ENCODE measurements around the gene VIT. TPM values are rescaled to one million over a fixed set of nuclear protein-coding genes. Genes with fewer than 3 reads are reported as not detected.

VIT gene
- total and polyA plus RNA-seq, 3 experiments from 2014 or later = 0.08 TPM; not detected in 2

DNA sequence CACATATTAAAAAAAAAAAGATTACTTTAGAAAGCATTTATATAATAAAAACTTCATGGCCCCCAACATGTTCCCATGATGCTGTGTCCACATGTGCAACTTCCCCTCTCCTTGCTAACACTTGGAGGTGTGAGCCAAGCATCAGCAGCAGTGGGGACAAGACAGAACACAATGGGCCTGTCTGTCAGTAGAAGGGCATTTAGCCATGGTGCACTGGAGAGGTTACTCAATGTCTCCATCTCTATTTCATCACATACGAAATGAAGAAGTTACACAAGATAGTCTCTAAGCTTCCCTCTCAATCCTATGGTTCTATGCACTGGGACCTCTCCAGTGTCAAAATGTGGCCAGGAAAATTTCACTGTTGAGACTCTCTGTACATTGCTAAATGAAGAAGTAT is 2.5 kb downstream of the VIT start:
- ChIA-PET POLR2A (no interaction called here), CTCF (no interaction called here)
- Mint-ChIP-seq H3K9me3 (no peaks in the 10 kb centered on the region), H3K4me1 (no peaks in the 10 kb centered on the region), H3K27me3 (peaks cover 6 to 11% of the 10 kb centered on the region in 2 donors), H3K4me3 (no peak overlapping the region), H3K27ac (no peak overlapping the region), H3K36me3 (no peaks in the 10 kb centered on the region)
- Histone ChIP-seq H3K36me3 (ENCODE audit: insufficient read depth, low read length) (no peaks in the 10 kb centered on the region), H3K4me3 (ENCODE audit: low read length) (no peak overlapping the region), H3K27ac (ENCODE audit: low read depth, low read length) (no peak overlapping the region), H3K9me3 (ENCODE audit: low read length) (no peaks in the 10 kb centered on the region), H3K27me3 (ENCODE audit: insufficient read depth, low read length, poor library complexity, severe bottlenecking) (no peaks in the 10 kb centered on the region), H3K4me1 (ENCODE audit: insufficient read depth, low read length) (no peaks in the 10 kb centered on the region)
- DNase-seq = no peak

DNA sequence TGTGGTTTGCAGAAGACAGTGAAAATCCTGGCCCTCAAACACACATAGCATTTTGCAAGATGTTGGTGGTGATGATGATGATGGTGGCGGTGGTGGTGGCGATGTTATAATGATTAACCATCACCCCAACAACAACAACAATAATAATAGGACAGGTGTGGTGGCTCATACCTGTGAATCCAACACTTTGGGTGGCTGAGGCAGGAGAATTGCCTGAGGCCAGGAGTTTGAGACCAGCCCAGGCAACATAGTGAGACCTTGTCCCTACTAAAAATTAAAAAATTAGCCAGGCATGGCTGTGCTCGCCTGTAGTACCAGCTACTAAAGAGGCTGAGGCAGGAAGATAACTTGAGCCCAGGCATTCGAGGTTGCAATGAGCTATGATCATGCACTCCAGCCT is 3.8 kb downstream of the VIT start:
- Histone ChIP-seq H3K9me3 (ENCODE audit: low read length) (no peaks in the 10 kb centered on the region), H3K36me3 (ENCODE audit: insufficient read depth, low read length) (no peaks in the 10 kb centered on the region), H3K27me3 (ENCODE audit: insufficient read depth, low read length, poor library complexity, severe bottlenecking) (no peaks in the 10 kb centered on the region), H3K27ac (ENCODE audit: low read depth, low read length) (no peak overlapping the region), H3K4me1 (ENCODE audit: insufficient read depth, low read length) (no peaks in the 10 kb centered on the region), H3K4me3 (ENCODE audit: low read length) (no peak overlapping the region)
- DNase-seq = no peak
- H3K27ac Mint-ChIP-seq = no peak overlapping the region
- no peaks in the 10 kb centered on the region for H3K4me1 Mint-ChIP-seq
- H3K4me3 Mint-ChIP-seq = no peak overlapping the region
- ChIA-PET POLR2A (interaction anchor here (0.5 kb wide), 1 partner anchor 349 kb away, joined by 3 read pairs; no protein-coding TSS in a partner anchor), CTCF (no interaction called here)
- H3K36me3 Mint-ChIP-seq = no peaks in the 10 kb centered on the region
- H3K27me3 Mint-ChIP-seq = peaks cover 7 to 11% of the 10 kb centered on the region in 2 donors
- no peaks in the 10 kb centered on the region for H3K9me3 Mint-ChIP-seq

GRCh38 chr2:36701391-36701795 is 4.9 kb downstream of the VIT start:
- no peak overlapping the region for H3K27ac ChIP-seq (ENCODE audit: low read depth, low read length)
- Mint-ChIP-seq H3K27ac (no peak overlapping the region), H3K4me1 (no peaks in the 10 kb centered on the region), H3K36me3 (no peaks in the 10 kb centered on the region), H3K9me3 (no peaks in the 10 kb centered on the region), H3K4me3 (no peak overlapping the region), H3K27me3 (peaks cover 7 to 21% of the 10 kb centered on the region in 2 donors)
- DNase-seq = no peak
- H3K27me3 ChIP-seq (ENCODE audit: insufficient read depth, low read length, poor library complexity, severe bottlenecking) = no peaks in the 10 kb centered on the region
- no peaks in the 10 kb centered on the region for H3K36me3 ChIP-seq (ENCODE audit: insufficient read depth, low read length)
- H3K9me3 ChIP-seq (ENCODE audit: low read length) = no peaks in the 10 kb centered on the region
- ChIA-PET CTCF (no interaction called here), POLR2A (no interaction called here)
- H3K4me1 ChIP-seq (ENCODE audit: insufficient read depth, low read length) = no peaks in the 10 kb centered on the region
- H3K4me3 ChIP-seq (ENCODE audit: low read length) = no peak overlapping the region

GRCh38 chr2:36701918-36702317 is 5.4 kb downstream of the VIT start:
- Mint-ChIP-seq H3K9me3 (no peaks in the 10 kb centered on the region), H3K4me1 (no peaks in the 10 kb centered on the region), H3K4me3 (no peak overlapping the region), H3K36me3 (no peaks in the 10 kb centered on the region), H3K27me3 (peaks cover 5 to 24% of the 10 kb centered on the region in 2 donors), H3K27ac (peak overlapping the region in 1 of 8 donors; percentile 1)
- no peak overlapping the region for H3K27ac ChIP-seq (ENCODE audit: low read depth, low read length)
- H3K4me3 ChIP-seq (ENCODE audit: low read length) = no peak overlapping the region
- H3K36me3 ChIP-seq (ENCODE audit: insufficient read depth, low read length) = no peaks in the 10 kb centered on the region
- no peaks in the 10 kb centered on the region for H3K4me1 ChIP-seq (ENCODE audit: insufficient read depth, low read length)
- H3K9me3 ChIP-seq (ENCODE audit: low read length) = no peaks in the 10 kb centered on the region
- no peak for DNase-seq
- CTCF ChIA-PET = interaction anchor here (1.2 kb wide), 1 partner anchor 8 kb away, joined by 3 read pairs; no protein-coding TSS in a partner anchor
- H3K27me3 ChIP-seq (ENCODE audit: insufficient read depth, low read length, poor library complexity, severe bottlenecking) = no peaks in the 10 kb centered on the region
- POLR2A ChIA-PET = no interaction called here

DNA sequence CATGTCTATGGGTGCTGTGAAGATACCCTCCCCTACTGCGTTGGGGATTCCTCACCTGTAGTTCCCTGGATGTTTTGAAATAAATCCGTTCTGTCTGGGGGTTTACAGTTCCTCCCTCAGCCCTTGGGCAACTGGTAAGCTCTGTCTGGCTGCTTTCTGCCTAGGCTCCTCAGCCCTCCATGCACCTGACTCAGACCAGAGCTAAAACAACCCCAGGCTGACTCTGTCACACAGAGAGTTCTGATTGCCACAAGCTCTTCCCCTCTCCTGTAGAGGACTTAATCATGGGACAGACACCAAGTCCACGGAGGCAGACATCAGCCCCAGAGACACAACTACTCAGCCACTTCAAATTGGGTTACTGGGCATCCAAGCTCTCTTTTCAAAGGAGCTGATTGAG is 6.3 kb downstream of the VIT start:
- Histone ChIP-seq H3K4me3 (ENCODE audit: low read length) (no peak overlapping the region), H3K27ac (ENCODE audit: low read depth, low read length) (no peak overlapping the region), H3K9me3 (ENCODE audit: low read length) (no peaks in the 10 kb centered on the region), H3K36me3 (ENCODE audit: insufficient read depth, low read length) (no peaks in the 10 kb centered on the region), H3K4me1 (ENCODE audit: insufficient read depth, low read length) (no peaks in the 10 kb centered on the region), H3K27me3 (ENCODE audit: insufficient read depth, low read length, poor library complexity, severe bottlenecking) (no peaks in the 10 kb centered on the region)
- Mint-ChIP-seq H3K4me3 (no peak overlapping the region), H3K27me3 (peaks cover 5 to 30% of the 10 kb centered on the region in 2 donors), H3K36me3 (no peaks in the 10 kb centered on the region), H3K4me1 (no peaks in the 10 kb centered on the region), H3K9me3 (no peaks in the 10 kb centered on the region), H3K27ac (peak overlapping the region in 1 of 8 donors; percentile 63)
- ChIA-PET CTCF (interaction anchor here (1.2 kb wide), 1 partner anchor 9 kb away, joined by 3 read pairs; no protein-coding TSS in a partner anchor), POLR2A (no interaction called here)
- DNase-seq = no peak

- Histone ChIP-seq H3K9me3 (ENCODE audit: low read length) (no peaks in the 10 kb centered on the region), H3K4me1 (ENCODE audit: insufficient read depth, low read length) (no peaks in the 10 kb centered on the region), H3K27ac (ENCODE audit: low read depth, low read length) (no peak overlapping the region), H3K27me3 (ENCODE audit: insufficient read depth, low read length, poor library complexity, severe bottlenecking) (no peaks in the 10 kb centered on the region), H3K36me3 (ENCODE audit: insufficient read depth, low read length) (no peaks in the 10 kb centered on the region), H3K4me3 (ENCODE audit: low read length) (no peak overlapping the region)
- peaks cover 3 to 38% of the 10 kb centered on the region in 2 donors for H3K27me3 Mint-ChIP-seq
- H3K36me3 Mint-ChIP-seq = no peaks in the 10 kb centered on the region
- DNase-seq = no peak
- no peak overlapping the region for H3K4me3 Mint-ChIP-seq
- H3K4me1 Mint-ChIP-seq = no peaks in the 10 kb centered on the region
- ChIA-PET CTCF (no interaction called here), POLR2A (no interaction called here)
- no peak overlapping the region for H3K27ac Mint-ChIP-seq
- H3K9me3 Mint-ChIP-seq = no peaks in the 10 kb centered on the region
Observed at GRCh38 chr2:36704475-36705150, 8.1 kb downstream of the VIT start.

GRCh38 chr2:36705326-36706020 is 9.0 kb downstream of the VIT start:
- POLR2A ChIA-PET = no interaction called here
- H3K27me3 ChIP-seq (ENCODE audit: insufficient read depth, low read length, poor library complexity, severe bottlenecking) = no peaks in the 10 kb centered on the region
- no peak overlapping the region for H3K27ac ChIP-seq (ENCODE audit: low read depth, low read length)

GRCh38 chr2:36706021-36706876 is 9.7 kb downstream of the VIT start:
- DNase-seq = no peak
- Mint-ChIP-seq H3K27me3 (peaks cover 3 to 36% of the 10 kb centered on the region in 2 donors), H3K36me3 (no peaks in the 10 kb centered on the region), H3K9me3 (peaks cover 2 to 7% (median 3%) of the 10 kb centered on the region in 5 donors), H3K4me1 (no peaks in the 10 kb centered on the region), H3K4me3 (no peak overlapping the region), H3K27ac (no peak overlapping the region)
- ChIA-PET CTCF (no interaction called here), POLR2A (no interaction called here)
- H3K27ac ChIP-seq (ENCODE audit: low read depth, low read length) = no peak overlapping the region
- no peaks in the 10 kb centered on the region for H3K27me3 ChIP-seq (ENCODE audit: insufficient read depth, low read length, poor library complexity, severe bottlenecking)
- no peaks in the 10 kb centered on the region for H3K9me3 ChIP-seq (ENCODE audit: low read length)
- no peaks in the 10 kb centered on the region for H3K36me3 ChIP-seq (ENCODE audit: insufficient read depth, low read length)
- no peak overlapping the region for H3K4me3 ChIP-seq (ENCODE audit: low read length)
- H3K4me1 ChIP-seq (ENCODE audit: insufficient read depth, low read length) = no peaks in the 10 kb centered on the region

More at GRCh38 chr2:36705326-36706020, 9.0 kb downstream of the VIT start:
- Mint-ChIP-seq H3K36me3 (no peaks in the 10 kb centered on the region), H3K4me1 (no peaks in the 10 kb centered on the region), H3K27me3 (peaks cover 3 to 40% of the 10 kb centered on the region in 2 donors), H3K27ac (no peak overlapping the region), H3K9me3 (peaks cover 0 to 2% (median 0%) of the 10 kb centered on the region in 5 donors), H3K4me3 (no peak overlapping the region)
- Histone ChIP-seq H3K4me3 (ENCODE audit: low read length) (no peak overlapping the region), H3K9me3 (ENCODE audit: low read length) (no peaks in the 10 kb centered on the region), H3K36me3 (ENCODE audit: insufficient read depth, low read length) (no peaks in the 10 kb centered on the region), H3K4me1 (ENCODE audit: insufficient read depth, low read length) (no peaks in the 10 kb centered on the region)
- DNase-seq = no peak
- CTCF ChIA-PET = no interaction called here
